ENCODE results near the gene NDUFAF8.
A peak's percentile ranks its signal among the peaks of the same experiment; 100 is the strongest.

The NDUFAF8 gene

GRCh38 chr17:81238815-81239713, at the start of gene NDUFAF8, which contains the start of gene TEPSIN (continued):
- TF ChIP-seq, protein P1, sequence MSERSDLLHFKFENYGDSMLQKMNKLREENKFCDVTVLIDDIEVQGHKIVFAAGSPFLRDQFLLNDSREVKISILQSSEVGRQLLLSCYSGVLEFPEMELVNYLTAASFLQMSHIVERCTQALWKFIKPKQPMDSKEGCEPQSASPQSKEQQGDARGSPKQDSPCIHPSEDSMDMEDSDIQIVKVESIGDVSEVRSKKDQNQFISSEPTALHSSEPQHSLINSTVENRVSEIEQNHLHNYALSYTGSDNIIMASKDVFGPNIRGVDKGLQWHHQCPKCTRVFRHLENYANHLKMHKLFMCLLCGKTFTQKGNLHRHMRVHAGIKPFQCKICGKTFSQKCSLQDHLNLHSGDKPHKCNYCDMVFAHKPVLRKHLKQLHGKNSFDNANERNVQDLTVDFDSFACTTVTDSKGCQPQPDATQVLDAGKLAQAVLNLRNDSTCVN (tag by site-specific recombination; optimal IDR thresholded peaks at IDR 0.05) = peak; percentile 46
- TF ChIP-seq, protein P2, sequence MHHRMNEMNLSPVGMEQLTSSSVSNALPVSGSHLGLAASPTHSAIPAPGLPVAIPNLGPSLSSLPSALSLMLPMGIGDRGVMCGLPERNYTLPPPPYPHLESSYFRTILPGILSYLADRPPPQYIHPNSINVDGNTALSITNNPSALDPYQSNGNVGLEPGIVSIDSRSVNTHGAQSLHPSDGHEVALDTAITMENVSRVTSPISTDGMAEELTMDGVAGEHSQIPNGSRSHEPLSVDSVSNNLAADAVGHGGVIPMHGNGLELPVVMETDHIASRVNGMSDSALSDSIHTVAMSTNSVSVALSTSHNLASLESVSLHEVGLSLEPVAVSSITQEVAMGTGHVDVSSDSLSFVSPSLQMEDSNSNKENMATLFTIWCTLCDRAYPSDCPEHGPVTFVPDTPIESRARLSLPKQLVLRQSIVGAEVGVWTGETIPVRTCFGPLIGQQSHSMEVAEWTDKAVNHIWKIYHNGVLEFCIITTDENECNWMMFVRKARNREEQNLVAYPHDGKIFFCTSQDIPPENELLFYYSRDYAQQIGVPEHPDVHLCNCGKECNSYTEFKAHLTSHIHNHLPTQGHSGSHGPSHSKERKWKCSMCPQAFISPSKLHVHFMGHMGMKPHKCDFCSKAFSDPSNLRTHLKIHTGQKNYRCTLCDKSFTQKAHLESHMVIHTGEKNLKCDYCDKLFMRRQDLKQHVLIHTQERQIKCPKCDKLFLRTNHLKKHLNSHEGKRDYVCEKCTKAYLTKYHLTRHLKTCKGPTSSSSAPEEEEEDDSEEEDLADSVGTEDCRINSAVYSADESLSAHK (tag by site-specific recombination; IDR thresholded peaks at IDR 0.05) = no peak
- TF ChIP-seq ZNF76 (tag by site-specific recombination; IDR thresholded peaks at IDR 0.05; ENCODE audit: borderline replicate concordance, low read depth) (peak; percentile 58), GLIS1 (tag by site-specific recombination; IDR thresholded peaks at IDR 0.05) (peak; percentile 5; the same call in 1 of the 2 replicates), ZSCAN30 (tag by site-specific recombination; IDR thresholded peaks at IDR 0.05) (peak; percentile 84), ZNF514 (tag by site-specific recombination; IDR thresholded peaks at IDR 0.05) (no peak), ZNF580 (tag by site-specific recombination; IDR thresholded peaks at IDR 0.05) (peak; percentile 89), ZNF548 (tag by site-specific recombination; IDR thresholded peaks at IDR 0.05) (no peak), FEZF1 (tag by site-specific recombination; IDR thresholded peaks at IDR 0.05) (no peak), SP2 (tag by site-specific recombination; IDR thresholded peaks at IDR 0.05) (peak; percentile 99), ZNF549 (tag by site-specific recombination; IDR thresholded peaks at IDR 0.05) (no peak), ZNF529 (tag by site-specific recombination; IDR thresholded peaks at IDR 0.05; ENCODE audit: insufficient replicate concordance) (no peak), ZSCAN4 (tag by site-specific recombination; IDR thresholded peaks at IDR 0.05) (no peak), ZNF660 (tag by site-specific recombination; IDR thresholded peaks at IDR 0.05) (peak; percentile 85; the same call in 1 of the 2 replicates), ZBTB17 (tag by site-specific recombination; IDR thresholded peaks at IDR 0.05) (no peak), ZNF704 (tag by site-specific recombination; IDR thresholded peaks at IDR 0.05) (peak; percentile 28; the same call in 1 of the 2 replicates), KLF9 (tag by site-specific recombination; IDR thresholded peaks at IDR 0.05; ENCODE audit: low read depth) (no peak), ZNF747 (tag by site-specific recombination; IDR thresholded peaks at IDR 0.05) (no peak), ZNF140 (tag by site-specific recombination; IDR thresholded peaks at IDR 0.05) (no peak), BCL11A (tag by site-specific recombination; IDR thresholded peaks at IDR 0.05; ENCODE audit: low read depth) (no peak), ZNF561 (tag by site-specific recombination; IDR thresholded peaks at IDR 0.05; ENCODE audit: borderline replicate concordance) (peak; percentile 59; the same call in 1 of the 2 replicates), ZNF501 (tag by site-specific recombination; IDR thresholded peaks at IDR 0.05) (no peak), ZEB2 (tag by site-specific recombination; IDR thresholded peaks at IDR 0.05) (peak; percentile 66), ZNF837 (tag by site-specific recombination; IDR thresholded peaks at IDR 0.05) (no peak), ZNF48 (tag by site-specific recombination; IDR thresholded peaks at IDR 0.05) (no peak), ZBTB48 (tag by site-specific recombination; IDR thresholded peaks at IDR 0.05) (peak; percentile 36; the same call in 1 of the 2 replicates), ZSCAN23 (tag by site-specific recombination; IDR thresholded peaks at IDR 0.05) (no peak), ZNF335 (tag by site-specific recombination; conservative IDR thresholded peaks at IDR 0.05) (peak; percentile 98), YY2 (tag by site-specific recombination; IDR thresholded peaks at IDR 0.05) (peak; percentile 94), YY1 (tag by site-specific recombination; IDR thresholded peaks at IDR 0.05) (peak; percentile 89)
- TF ChIP-seq, protein P3, sequence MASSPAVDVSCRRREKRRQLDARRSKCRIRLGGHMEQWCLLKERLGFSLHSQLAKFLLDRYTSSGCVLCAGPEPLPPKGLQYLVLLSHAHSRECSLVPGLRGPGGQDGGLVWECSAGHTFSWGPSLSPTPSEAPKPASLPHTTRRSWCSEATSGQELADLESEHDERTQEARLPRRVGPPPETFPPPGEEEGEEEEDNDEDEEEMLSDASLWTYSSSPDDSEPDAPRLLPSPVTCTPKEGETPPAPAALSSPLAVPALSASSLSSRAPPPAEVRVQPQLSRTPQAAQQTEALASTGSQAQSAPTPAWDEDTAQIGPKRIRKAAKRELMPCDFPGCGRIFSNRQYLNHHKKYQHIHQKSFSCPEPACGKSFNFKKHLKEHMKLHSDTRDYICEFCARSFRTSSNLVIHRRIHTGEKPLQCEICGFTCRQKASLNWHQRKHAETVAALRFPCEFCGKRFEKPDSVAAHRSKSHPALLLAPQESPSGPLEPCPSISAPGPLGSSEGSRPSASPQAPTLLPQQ (tag by site-specific recombination; IDR thresholded peaks at IDR 0.05) = peak; percentile 20; the same call in 1 of the 2 replicates
- TF ChIP-seq, protein P4, sequence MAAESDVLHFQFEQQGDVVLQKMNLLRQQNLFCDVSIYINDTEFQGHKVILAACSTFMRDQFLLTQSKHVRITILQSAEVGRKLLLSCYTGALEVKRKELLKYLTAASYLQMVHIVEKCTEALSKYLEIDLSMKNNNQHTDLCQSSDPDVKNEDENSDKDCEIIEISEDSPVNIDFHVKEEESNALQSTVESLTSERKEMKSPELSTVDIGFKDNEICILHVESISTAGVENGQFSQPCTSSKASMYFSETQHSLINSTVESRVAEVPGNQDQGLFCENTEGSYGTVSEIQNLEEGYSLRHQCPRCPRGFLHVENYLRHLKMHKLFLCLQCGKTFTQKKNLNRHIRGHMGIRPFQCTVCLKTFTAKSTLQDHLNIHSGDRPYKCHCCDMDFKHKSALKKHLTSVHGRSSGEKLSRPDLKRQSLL (tag by site-specific recombination; IDR thresholded peaks at IDR 0.05) = no peak

Measured in HEK293 (cell line).